Measurements from ENCODE around the gene ESPN. TPM values are rescaled to one million over a fixed set of nuclear protein-coding genes. Genes with fewer than 3 reads are reported as not detected.

ESPN gene
- total RNA-seq, 6 donors from 2014 or later: 2.1 to 27.2 (median 4.8) TPM

GRCh38 chr1:6423321-6423999 is 1.1 kb upstream of the ESPN start:
- WGBS, 2 donors: 10 to 13% methylated on average over 11 to 18 of the region's 24 CpGs
- peaks cover 3 to 71% (median 41%) of the 10 kb centered on the region in 4 donors for H3K27me3 ChIP-seq
- peaks cover 44 to 58% (median 46%) of the 10 kb centered on the region in 4 donors for H3K4me1 ChIP-seq
- no peak for TF ChIP-seq POLR2AphosphoS5 (IDR thresholded peaks at IDR 0.05)
- TF ChIP-seq, protein P1, sequence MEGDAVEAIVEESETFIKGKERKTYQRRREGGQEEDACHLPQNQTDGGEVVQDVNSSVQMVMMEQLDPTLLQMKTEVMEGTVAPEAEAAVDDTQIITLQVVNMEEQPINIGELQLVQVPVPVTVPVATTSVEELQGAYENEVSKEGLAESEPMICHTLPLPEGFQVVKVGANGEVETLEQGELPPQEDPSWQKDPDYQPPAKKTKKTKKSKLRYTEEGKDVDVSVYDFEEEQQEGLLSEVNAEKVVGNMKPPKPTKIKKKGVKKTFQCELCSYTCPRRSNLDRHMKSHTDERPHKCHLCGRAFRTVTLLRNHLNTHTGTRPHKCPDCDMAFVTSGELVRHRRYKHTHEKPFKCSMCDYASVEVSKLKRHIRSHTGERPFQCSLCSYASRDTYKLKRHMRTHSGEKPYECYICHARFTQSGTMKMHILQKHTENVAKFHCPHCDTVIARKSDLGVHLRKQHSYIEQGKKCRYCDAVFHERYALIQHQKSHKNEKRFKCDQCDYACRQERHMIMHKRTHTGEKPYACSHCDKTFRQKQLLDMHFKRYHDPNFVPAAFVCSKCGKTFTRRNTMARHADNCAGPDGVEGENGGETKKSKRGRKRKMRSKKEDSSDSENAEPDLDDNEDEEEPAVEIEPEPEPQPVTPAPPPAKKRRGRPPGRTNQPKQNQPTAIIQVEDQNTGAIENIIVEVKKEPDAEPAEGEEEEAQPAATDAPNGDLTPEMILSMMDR (IDR thresholded peaks at IDR 0.05): peak; percentile 51 to 84 (median 70)
- no peak overlapping the region for H3K27ac ChIP-seq
- H3K36me3 ChIP-seq: no peaks in the 10 kb centered on the region
- H3K9me3 ChIP-seq: no peaks in the 10 kb centered on the region
- DNase-seq (peak; percentile 61 to 89), ATAC-seq (ENCODE audit: low FRiP score in 2 of 2) (peak in 1 of 2 donors; percentile 73)
- H3K4me3 ChIP-seq: peak overlapping the region in 1 of 4 donors; percentile 32

GRCh38 chr1:6424000-6424565 is 493 bp upstream of the ESPN start:
- peak overlapping the region in 3 of 4 donors; percentile 32 to 35 (median 33) for H3K4me3 ChIP-seq
- H3K27me3 ChIP-seq: peaks cover 1 to 64% (median 37%) of the 10 kb centered on the region in 4 donors

DNA sequence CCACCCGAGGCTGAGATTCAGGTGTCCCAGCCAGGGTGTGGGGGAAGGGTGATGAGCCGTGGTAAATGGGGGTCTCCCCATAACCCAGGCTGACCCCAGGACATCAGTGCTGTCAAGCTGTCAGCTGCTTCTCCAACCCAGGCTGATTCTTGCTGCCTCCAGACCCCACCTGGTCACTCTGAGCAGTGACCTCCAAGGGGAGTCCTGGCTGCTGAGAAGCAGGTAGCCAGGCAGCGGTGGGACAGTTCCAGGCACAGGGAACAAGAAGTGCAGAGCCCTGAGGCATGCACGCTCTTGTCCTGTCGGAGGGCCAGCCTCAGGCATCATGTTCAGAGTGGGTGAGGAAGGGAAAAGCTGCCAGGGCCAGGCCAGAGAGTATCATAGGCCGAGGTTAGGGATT is 1.1 kb downstream of the ESPN start:
- 75 to 77% methylated on average over 4 to 6 of the region's 6 CpGs for WGBS, 2 donors
- Histone ChIP-seq H3K27me3 (peaks cover 0 to 49% (median 24%) of the 10 kb centered on the region in 4 donors), H3K36me3 (no peaks in the 10 kb centered on the region), H3K9me3 (no peaks in the 10 kb centered on the region), H3K4me3 (no peak overlapping the region), H3K4me1 (peaks cover 24 to 36% (median 26%) of the 10 kb centered on the region in 4 donors), H3K27ac (no peak overlapping the region)
- ATAC-seq (ENCODE audit: low FRiP score in 2 of 2): no peak
- no peak for DNase-seq
- TF ChIP-seq POLR2A (IDR thresholded peaks at IDR 0.05) (no peak), POLR2AphosphoS5 (IDR thresholded peaks at IDR 0.05) (no peak), EP300 (IDR thresholded peaks at IDR 0.05) (no peak)
- TF ChIP-seq, protein P1 (IDR thresholded peaks at IDR 0.05): no peak

More at GRCh38 chr1:6424000-6424565, 493 bp upstream of the ESPN start:
- WGBS, 2 donors: 5 to 9% methylated on average over 21 to 35 of the region's 35 CpGs
- no peak for TF ChIP-seq EP300 (IDR thresholded peaks at IDR 0.05)
- TF ChIP-seq, protein P1 (IDR thresholded peaks at IDR 0.05): peak in 1 of 6 experiments; percentile 19
- Histone ChIP-seq H3K4me1 (peaks cover 40 to 51% (median 42%) of the 10 kb centered on the region in 4 donors), H3K27ac (no peak overlapping the region), H3K9me3 (no peaks in the 10 kb centered on the region), H3K36me3 (no peaks in the 10 kb centered on the region)
- DNase-seq (peak in 1 of 2 donors; percentile 83), ATAC-seq (ENCODE audit: low FRiP score in 2 of 2) (no peak)

DNA sequence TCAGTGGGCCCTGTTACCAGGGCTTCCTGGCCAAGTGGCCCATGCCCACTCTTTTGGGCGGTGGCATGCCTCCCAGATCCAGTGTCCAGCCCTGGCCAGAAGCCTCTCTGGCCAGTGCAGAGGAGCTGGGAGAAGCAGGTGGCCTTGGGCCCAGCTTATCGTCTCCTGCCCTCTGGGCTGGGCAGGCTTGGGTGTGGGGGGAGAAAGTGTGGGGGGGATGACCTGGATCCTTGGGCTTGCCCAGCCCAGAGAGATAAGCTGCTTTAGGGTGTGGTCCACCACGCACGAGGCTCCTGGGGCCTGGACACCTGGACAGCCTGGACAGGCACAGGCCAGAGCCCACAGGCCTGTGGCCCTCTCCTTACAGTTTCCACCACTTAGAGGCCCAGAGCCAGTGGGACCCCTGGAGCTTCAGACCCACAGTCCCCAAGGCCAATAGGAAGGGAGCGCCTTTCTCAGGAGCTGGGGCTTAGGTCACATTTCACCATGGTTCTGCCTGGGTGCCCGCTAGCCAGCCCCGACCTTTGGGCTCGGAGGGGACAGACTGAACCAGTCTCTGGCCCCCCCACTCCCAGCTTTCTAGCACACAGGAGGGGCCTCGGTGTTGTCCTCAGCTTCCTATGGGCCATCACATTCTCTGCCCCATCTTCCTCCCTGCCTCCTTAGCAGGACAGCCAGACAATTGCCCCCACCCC is 1.8 kb downstream of the ESPN start:
- Histone ChIP-seq H3K36me3 (no peaks in the 10 kb centered on the region), H3K27me3 (peaks cover 0 to 42% (median 24%) of the 10 kb centered on the region in 4 donors), H3K4me3 (no peak overlapping the region), H3K27ac (no peak overlapping the region), H3K4me1 (peaks cover 21 to 31% (median 24%) of the 10 kb centered on the region in 4 donors), H3K9me3 (no peaks in the 10 kb centered on the region)
- no peak for DNase-seq
- WGBS, 2 donors: 81 to 83% methylated on average over 4 to 7 of the region's 9 CpGs
- TF ChIP-seq POLR2AphosphoS5 (IDR thresholded peaks at IDR 0.05): no peak
- TF ChIP-seq POLR2A (IDR thresholded peaks at IDR 0.05): no peak
- TF ChIP-seq, protein P1 (IDR thresholded peaks at IDR 0.05): no peak
- no peak for TF ChIP-seq EP300 (IDR thresholded peaks at IDR 0.05)
- no peak for ATAC-seq (ENCODE audit: low FRiP score in 2 of 2)

Measured in upper lobe of left lung (tissue), 6 donors.